ENCODE measurements around the gene ZNF879.

The ZNF879 gene

DNA sequence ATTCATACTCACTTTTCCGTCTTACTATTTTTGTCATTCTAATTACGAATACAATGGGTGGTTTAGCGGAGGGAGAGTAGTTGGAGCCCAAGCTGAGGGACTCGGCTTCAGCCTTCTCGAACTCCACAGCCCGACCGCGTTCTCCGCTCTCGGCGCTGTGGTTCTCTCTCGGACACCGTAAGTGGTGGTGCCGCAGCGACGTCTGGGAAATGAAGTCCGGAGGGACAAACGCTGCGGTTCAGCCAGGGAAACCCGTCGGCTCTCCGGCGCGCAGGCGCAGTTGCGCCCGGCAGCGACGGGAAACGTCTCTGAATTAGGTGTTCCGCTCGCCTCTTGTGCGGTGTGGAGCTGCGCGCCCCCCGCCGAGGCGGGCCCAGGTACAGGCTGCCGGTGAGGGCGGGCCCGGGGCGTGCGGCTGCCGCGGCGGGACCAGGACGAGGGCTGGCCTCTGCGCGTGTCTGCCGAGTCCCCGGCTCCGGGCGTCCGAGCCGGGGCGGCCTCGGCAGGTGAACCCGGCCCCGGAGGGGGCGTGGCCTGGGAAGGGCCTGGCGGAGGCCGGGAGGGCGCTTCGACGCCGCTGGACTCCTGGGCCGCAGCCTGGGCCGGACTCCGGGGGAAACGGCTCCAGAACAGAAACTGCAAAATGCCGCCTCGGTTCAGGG is at the start of gene ZNF879:
ZNF879 (plus strand) TSS at position 277 of the 662 bp plus-strand sequence. CDS start 1,201 bp downstream, outside the sequence.
- peak; percentile 80 to 89 (median 86) for DNase-seq (ENCODE audit: low read depth in 3 of 3)

DNA sequence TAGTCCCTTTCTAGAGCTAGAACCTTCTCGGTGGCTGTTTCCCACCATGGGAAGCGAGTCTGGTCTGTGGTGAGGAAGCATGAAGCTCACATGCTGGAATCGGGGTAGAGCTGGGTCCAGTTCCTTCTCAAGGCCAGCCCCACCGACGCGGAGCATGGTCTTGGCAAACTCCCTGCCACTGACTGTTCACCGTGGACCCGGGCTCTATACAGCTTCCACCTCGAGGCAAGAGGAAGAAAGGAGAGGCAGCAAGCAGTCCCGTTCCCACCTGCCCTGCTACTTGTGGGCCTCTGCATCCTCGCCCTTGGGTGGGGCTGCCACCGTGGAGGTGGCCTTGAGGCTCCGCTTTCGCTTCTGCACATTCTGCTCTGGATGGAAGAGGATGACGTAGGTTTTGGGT is 42.2 kb upstream of the ZNF879 start:
- DNase-seq (ENCODE audit: low read depth in 3 of 3), result no peak

DNA sequence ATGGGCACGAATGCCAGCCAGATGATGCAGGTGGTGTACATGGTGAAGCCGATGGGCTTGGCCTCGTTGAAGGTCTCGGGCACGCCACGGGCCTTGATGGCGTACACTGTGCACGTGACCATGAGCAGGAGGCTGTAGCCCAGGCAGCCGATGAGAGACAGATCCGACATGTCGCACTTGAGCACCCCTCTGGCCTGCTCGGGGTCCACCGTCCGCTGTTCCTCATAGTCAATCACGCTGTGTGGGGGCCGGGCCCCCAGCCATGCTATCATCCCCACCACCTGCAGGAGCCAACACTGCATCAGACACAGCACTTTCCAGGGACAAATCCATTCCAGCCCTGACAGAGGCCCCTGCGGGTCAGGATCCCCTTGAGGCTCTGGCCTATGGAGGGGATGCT is 40.7 kb upstream of the ZNF879 start:
- no peak for DNase-seq (ENCODE audit: low read depth in 3 of 3)

DNA sequence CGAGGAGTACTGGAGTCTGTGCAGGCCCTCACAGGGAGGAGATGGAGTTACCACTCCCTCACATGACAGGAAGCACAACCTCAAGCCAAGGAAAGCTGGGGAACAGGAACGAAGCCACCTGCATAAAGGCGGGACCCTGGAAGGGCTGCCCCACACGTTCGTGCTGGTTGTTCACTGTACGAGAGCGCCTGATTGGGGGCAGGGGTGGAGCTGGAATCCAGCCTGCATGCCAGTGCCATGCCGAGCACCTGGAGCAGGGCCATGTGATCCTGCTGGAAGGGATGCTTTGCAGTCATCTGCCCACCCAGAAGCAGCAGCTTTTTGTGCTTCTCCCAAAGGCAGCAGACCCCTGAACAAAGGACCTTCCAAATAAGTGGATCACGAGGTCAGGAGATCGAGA is 39.9 kb upstream of the ZNF879 start:
- no peak for DNase-seq (ENCODE audit: low read depth in 3 of 3)

DNA sequence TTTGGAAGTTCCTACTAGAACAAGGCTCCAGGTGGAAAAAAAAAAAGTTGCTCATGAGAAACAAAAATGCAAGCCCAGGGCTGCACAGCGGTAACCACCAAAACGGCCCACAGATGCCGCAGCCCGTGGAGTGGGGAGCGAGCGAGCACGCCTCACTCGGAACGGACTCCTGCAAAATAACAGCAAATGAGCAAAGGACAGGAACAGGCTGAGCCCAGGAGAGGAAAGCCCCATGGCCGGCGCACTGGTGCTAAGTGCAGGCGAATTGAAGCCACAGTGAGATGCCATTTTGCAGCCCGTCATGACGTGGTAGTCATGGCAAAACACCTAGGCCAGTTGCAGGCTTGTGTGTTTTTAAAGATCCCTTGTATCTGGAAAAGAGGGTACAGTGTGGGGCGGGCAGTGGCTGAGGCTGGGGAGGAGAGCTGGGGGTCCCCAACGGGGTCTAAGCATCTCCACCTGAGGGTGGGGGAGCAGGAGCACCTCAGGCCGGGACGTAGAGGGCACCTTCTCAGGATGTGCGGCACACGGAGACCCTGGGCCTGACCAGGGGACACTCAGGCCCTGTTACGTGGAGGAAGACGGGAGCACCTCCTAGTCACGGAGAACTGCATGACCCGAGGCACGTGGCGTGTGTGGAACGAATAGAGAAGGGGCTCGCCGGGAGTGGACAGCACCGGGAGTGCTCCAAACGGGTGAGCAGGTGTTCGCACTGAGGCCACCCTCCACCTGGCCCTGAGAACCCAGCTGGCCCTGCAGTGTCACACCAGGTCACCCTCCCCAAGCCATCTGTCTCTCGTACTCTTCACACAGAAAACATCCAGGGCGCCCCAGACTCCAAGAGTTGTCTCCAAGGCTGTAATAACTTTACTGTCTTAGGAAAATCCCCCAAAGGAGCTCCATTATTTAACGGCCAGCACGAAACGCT is 39.2 kb upstream of the ZNF879 start:
- no peak for DNase-seq (ENCODE audit: low read depth in 3 of 3)

DNA sequence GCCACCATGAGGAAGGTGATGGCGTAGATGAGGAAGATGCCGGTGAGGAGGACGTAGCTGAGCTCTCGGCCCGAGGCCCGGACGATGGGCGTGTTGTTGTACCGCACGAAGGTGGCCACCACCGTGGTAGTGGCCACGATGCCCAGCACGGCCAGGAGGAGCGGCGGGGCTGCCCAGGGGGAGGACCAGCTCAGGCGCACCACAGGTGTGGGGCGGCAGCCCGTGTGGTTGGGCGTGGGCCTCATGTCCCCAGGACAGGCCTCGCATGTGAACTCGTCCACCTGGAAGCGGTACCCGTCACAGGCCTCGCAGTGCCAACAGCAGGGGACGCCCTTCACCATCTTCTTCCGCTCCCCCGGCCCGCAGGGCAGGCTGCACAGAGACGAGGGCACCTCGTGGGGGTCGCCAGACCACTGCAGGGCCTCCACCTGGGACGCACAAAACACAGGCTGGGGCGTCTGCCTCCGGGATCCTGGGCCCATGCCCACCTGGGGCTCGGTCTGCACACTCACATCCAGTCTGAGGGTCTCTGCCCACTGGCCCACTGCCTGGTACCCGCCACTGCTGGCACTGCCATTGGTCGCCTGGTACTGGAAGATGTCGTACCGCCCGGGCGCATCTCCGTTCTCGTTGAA is 37.2 kb upstream of the ZNF879 start:
- DNase-seq (ENCODE audit: low read depth in 3 of 3), result no peak

DNA sequence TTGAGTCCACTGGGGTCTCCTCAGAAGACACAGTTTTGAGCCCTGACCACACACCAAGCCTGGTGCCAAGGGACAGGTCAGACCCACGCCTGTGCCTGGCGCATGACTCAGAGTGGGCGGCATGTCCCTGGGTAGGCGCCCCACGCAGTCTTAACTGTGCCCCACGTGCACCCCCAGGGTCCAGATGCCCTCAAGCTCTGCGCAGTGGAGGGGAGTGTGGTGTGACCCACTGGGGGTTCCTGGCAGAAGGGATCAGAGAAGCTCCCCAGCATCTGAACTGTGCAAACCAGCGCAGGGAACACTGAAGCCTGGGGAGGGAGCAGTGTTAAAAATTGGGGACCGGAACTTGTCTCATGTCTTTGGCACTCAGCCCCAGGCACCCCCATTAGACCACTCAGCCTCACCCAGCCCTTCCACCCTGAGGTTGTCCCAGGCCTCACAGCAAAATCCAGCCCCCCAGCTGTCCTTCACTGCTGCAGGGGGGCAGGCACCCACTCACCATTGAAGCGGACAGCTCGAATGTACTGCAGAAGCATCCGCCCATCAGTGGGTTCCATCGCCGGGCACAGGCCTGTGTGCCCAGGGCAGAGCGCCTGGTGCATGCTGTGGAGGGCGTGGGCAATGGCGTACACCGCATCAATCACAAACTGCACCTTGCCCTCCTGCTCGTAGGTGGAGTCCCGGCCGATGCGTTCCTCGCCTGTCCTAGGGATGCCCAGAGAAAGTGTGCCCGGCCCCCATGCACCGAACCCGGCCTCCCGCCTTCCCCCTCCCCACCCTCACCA is 35.0 kb upstream of the ZNF879 start:
- no peak for DNase-seq (ENCODE audit: low read depth in 3 of 3)

DNA sequence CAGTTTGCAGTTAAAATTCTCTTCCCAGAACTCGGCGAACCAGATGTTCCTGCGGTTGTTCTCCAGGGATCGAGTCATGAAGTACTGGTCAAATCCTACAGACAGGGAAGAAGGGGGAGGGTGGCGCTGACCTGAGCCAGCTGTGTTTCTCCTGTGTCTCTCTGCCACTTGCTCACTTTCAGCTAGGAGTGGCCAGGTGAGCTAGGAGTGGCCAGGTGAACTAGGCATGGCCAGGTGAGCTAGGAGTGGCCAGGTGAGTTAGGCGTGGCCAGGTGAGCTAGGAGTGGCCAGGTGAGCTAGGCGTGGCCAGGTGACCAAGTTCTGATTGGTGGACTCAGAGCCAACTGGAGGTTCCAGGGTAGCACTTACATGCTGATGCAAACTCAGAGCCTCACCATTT is 34.3 kb upstream of the ZNF879 start:
- no peak for DNase-seq (ENCODE audit: low read depth in 3 of 3)

DNA sequence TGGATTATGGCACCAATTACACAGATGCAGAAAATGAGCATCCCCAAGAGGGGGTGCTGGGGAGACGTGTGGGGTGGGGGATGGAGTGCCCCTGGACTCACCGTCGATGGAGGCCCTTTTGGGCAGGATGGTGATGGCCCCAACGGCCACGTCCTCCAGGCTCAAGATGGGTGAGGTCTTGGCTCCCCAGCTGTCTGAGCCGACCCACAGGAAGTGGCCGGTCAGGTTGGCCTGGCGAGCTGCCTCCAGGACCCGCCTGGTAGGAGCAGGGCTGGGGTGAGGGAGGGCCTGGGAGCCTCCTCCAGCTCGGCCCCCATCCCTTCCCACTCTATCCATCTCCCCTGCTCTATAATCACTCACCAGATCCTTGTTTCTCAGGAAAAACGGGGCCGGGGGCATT is 33.1 kb upstream of the ZNF879 start:
- no peak for DNase-seq (ENCODE audit: low read depth in 3 of 3)

DNA sequence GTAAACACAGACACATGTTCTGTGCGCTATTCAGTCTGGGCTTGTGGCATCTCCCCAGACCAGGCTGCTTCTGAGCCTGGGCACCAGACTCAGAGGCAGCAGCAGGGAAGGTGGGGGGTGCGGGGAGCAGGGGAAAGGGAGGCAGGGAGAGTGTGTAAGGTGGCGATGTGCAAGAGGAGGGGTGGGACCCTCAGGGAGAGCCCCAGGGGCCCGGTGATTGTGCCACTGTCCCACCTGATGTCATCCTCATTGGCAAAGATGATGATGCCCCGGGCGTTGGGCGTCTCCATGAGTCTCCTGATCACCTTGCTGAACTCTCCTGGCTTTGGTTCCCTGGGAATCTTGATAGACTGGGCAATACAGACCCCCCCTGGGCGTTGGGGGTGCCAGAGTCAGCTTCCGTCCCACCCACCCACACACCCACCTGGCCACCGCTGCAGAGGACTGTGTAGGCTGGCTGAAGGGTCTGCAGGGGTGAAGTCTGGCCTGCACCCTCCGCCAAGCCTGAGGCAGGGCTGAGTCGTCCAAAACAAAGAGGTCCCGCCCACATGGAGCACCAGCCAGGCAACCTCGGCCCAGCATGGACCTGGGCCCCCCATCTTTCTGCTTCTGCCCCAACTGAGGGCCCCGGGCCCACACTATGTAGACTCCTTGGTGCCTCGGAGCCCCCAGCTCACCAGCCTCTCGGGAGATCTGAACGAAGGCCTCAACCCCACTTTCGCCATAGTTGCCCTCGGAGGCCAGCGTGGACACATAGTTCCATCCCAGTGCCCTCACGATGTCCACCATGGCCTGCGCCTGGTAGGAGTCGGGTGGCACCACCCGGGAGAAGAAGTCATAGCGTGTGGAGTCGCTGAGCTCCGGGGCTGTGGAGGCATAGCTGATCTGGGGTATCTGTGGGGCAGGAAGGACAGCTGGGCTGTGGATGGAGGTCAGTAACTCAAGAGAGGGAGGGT is 32.1 kb upstream of the ZNF879 start:
- no peak for DNase-seq (ENCODE audit: low read depth in 3 of 3)

DNA sequence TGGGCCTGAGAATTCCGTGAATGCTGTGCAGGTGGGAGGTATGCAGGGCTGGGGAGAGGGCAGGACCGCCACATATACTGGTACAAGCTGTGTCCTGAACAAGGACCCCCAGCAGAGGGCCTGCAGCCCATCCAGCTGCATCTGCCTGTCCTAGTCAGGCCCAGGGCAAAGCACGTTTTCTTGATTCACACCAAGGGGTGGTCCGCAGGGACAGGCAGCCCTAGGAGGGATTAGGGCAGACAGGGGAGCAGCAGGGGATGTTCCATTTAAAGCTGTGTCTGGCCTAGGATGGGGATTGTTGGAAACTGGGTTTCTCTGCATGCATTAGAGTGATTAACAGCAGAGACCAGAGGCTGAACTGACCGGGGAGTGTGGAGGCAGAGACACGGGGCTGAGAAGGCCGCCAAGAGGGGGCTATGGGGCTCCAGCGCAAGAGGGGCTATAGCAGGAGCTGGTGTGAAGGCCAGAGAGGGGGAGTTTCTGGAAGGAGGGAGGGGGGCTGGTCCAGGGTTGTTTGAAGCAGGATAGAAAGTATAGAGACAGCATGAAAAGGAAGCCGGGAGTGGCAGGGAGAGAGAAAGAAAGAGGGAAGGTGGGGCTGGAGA is 31.2 kb upstream of the ZNF879 start:
- DNase-seq (ENCODE audit: low read depth in 3 of 3), result no peak

DNA sequence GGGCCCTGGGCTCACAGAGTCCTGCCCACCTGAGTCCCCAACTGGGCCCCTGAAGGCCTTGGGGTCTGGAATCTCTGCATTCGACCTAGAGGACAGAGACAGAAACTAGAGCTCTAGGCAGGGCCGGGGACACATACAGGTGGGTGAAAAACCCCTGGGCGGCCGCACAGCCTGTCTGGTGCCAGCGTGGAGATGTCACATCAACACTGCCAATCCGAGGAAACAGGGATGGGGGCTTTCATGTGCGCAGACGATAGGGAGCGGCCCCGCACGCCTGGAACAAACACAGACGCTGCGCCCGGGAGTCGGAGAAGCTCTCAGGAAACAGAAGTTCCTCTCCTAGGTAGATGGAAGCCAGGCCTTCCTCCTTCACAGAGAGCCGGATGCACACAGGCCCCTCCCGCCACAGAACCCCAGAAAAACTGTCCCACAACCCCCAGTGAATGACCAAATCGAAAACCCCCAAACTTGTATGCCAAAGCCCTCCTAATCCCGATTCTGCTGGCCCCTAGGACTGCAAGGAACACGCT is 30.3 kb upstream of the ZNF879 start:
- DNase-seq (ENCODE audit: low read depth in 3 of 3), result no peak

DNA sequence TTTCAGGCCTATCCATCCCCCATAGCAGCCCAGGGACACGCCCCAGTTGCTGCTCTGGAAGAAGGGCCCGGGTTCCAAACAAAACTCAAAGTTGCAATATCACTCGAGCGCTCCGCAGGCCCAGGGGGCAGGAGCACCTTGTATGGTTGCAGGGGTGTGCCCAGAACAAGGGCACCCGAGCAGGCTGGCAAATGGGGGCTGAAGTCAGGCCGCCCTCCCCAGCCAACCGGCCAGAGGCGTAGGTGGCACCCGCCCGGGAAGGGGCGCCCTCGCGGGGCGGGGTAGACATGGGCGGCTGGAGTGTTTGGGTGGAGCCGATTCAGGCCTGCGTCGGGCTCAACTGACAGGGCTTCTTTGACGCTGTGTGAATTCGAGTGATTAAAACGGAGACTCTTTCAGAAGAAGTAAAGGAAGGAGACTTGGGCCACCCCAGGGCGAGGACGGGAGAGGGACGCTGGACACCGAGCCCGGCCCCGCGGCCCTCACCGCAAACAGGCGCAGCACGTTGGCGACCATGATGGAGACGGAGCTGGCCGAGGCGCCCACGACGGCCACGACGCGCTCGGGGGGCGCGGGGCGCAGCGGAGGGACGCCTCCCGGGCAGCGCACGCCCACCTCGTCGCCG is 29.5 kb upstream of the ZNF879 start:
- DNase-seq (ENCODE audit: low read depth in 3 of 3), result no peak

DNA sequence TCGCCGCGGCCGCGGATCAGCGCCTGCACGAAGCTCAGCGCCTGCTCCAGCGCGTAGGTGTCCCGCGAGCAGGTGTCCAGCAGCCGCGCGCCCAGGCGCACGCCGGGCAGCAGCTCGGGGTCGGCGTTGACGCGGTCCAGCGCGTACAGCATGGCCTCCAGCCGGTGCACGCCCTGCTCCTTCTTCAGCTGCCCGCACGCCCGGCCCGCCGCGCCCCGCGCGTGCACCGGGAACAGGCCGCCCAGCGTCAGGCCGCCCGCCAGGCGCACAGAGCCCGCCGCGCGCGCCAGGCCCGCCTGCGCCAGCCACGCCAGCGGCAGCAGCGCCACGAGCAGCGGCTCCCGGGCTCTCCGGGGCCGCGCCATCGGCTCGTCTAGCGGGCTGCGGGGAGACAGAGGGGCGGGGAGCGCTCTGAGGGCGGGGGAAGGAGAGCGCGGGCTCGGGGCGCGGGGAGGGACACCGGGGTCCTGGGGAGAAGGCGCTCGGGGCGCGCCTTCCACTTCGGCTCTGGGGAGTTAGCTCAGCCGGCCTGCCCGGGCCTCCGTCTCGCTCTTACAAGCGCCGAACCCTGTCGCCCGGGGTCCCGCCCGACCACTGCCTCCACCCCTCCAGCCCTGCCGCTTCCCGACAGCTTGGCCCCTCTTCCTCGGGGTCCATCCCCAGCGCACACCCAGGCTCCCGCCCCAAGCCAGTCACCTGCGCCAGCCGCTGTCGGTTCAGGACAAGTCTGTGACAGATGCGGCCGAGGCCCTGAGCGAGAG is 28.8 kb upstream of the ZNF879 start, which contains the start of gene GRM6:
GRM6 (minus strand) TSS at position 741 of the 761 bp plus-strand sequence; CDS start at position 365, 376 bp downstream.
- DNase-seq (ENCODE audit: low read depth in 3 of 3), result no peak

DNA sequence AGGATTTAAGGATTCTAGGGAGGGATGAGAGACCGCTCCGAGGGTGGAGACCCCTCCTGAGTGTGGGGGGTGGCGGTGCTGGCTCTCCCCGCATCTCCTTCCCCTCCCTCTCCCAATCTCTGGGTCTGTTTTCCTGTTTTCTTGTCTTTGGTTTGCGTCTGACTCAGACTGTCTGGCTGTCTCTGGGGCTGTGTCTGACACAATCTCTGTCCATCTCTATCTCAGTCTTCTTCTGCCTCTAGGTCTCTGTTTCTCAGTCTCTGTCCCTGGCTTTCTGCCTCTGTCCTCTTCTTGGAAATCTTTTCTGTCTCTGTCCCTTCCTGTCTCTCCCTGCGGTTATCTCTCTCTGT is 28.3 kb upstream of the ZNF879 start:
- DNase-seq (ENCODE audit: low read depth in 3 of 3), result no peak

DNA sequence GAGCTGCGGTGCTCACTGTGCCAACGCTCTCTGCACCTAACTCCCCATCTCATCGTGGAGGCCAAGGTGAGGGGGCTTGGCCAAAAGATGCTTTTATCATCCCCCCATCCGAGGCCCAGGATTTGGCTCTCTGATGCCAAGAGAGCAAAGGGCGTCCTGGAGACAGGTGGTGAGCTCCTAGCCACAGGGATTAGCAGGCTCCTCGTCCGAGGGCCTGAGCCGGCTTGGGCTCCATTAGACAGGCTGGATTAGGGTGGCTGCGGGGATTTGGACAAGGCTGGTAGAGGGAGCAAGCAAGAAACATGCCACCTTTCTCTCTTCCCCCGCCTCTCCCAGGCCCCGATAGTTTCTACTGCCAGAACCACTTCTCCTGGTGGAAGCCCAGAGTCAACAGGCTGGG is 27.4 kb upstream of the ZNF879 start:
- DNase-seq (ENCODE audit: low read depth in 3 of 3), result no peak

DNA sequence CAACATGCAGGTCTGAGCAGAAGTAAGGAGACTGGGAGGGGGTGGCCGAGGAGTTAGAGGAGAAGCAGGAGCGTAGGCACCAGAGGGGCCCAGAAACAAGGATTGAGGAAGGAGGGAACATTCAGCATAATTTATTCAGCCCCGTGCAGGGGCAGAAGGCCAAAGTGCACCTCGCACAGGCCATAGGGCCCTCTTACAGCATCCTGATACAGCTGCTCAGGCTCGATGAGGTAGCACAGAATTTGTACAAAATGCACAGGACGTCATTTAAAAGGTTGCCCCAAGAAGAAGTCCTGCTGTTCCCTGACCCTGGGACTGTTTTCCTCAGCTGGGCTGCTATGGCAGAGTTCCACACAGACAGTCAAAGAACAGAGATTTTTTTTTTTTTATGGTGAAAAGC is 26.4 kb upstream of the ZNF879 start:
- DNase-seq (ENCODE audit: low read depth in 3 of 3), result no peak

DNA sequence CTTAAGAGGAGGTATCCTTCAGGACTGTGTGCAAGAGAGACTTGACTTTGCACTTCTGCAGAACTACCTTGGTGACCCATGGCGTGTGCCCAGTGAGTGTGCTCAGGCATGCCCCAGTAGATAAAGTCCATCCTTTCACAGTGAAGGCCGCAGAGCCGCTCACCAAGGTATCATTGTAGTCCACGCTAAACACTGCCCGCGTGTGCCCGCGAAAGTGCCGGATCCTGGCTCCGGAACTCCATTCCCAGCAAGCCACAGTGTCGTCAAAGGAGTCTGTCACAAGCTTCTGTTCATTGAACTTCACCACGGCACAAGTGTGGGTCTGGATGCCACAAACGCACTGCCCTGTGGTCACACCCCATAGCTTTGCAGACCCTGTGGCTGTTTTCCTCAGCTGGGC is 25.2 kb upstream of the ZNF879 start:
- no peak for DNase-seq (ENCODE audit: low read depth in 3 of 3)

DNA sequence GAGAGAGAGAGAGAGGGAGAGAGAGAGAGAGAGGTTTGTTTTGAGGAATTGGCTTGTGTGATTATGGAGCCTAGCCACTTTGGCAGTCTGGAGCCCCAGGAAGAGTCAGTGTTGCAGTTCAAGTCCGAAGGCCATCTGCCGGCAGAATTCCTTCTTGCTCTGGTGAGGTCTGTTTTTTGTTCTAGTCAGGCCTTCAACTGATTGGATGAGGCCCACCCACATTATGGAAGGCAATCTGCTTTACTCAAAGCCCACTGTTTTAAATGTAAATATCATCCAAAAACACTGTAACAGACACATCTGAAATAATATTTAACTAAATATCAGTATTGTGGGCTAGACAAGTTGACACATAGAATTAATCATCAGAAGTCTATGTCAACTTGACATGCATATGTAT is 17.0 kb upstream of the ZNF879 start:
- no peak for DNase-seq (ENCODE audit: low read depth in 3 of 3)

Measured in stimulated activated CD4-positive, alpha-beta T cell treated with anti-CD3 and anti-CD28 coated beads, TNF-alpha, amount 100 ng/mL, for 48 hours (primary cell).